Breast epithelium (tissue), 4 donors: Measurements from ENCODE around the gene ECEL1. TPM values are rescaled to one million over a fixed set of nuclear protein-coding genes. Genes with fewer than 3 reads are reported as not detected.

ENCODE experiments used
- DNase-seq, 2 donors: peaks; one replicate each; pipeline ENCODE4 v3.0.0-alpha.2; 2019; ENCODE audit warnings: low spot score in 2 of 2
- H3K27ac ChIP-seq, 2 donors: fragments of 200-600 bp; sonication (generic) in 1 of 2; one replicate each; pipeline ENCODE4 v1.5.1; 2016 to 2019; ENCODE audit warnings: mild to moderate bottlenecking in 1 of 2
- H3K27me3 ChIP-seq, 2 donors: fragments of 200-600 bp; sonication (generic) in 1 of 2; one replicate each; pipeline versions ENCODE4 v1.5.1 to v1.6.0; 2017 to 2019; ENCODE audit warnings: control low read depth in 1 of 2, mild to moderate bottlenecking in 1 of 2
- H3K36me3 ChIP-seq: fragments of 200-600 bp; one replicate; pipeline ENCODE4 v1.5.1; 2019
- H3K4me1 ChIP-seq, 2 donors: fragments of 200-600 bp; sonication (generic); one replicate each; pipeline ENCODE4 v1.5.1; 2016 to 2019; ENCODE audit warnings: control low read depth in 1 of 2
- H3K4me3 ChIP-seq, 3 donors: fragments of 200-600 bp; sonication (generic); 1 replicate in 2 of 3; 2 replicates in 1 of 3; pipeline ENCODE4 v1.5.1; 2016 to 2019; ENCODE audit warnings: mild to moderate bottlenecking in 3 of 3, moderate library complexity in 2 of 3
- H3K9me3 ChIP-seq, 2 donors: fragments of 200-600 bp; sonication (generic) in 1 of 2; one replicate each; pipeline ENCODE4 v1.5.1; 2016 to 2019; ENCODE audit warnings: control low read depth in 1 of 2
- POLR2A ChIP-seq: fragments of 450-650 bp; IDR thresholded peaks from one replicate; pipeline ENCODE4 v1.6.1; 2016; ENCODE audit warnings: antibody characterized with exemption, mild to moderate bottlenecking, moderate library complexity
- POLR2AphosphoS5 ChIP-seq, 3 donors: sonication (generic); formaldehyde crosslinking; IDR thresholded peaks; one replicate each; pipeline ENCODE4 v1.6.1; 2017; ENCODE audit warnings: antibody characterized with exemption in 3 of 3
- intact Hi-C: fragments of 100-400 bp; cut with DNase I; formaldehyde crosslinking; loops from one replicate; pipeline ENCODE4 v1.15.1; 2023; ENCODE audit warnings: low total_unique reads
- total RNA-seq, 3 donors: library from RNA; depleted of rRNA; stranded (reverse); fragments of >200 nt; gene quantifications; one replicate each; pipeline ENCODE4 v1.1.0, GENCODE V29; 2016
- TF ChIP-seq, protein P1 (sequence below), 3 donors: fragments of 450-650 bp; IDR thresholded peaks; one replicate each; pipeline ENCODE4 v1.5.1; 2016 to 2017; ENCODE audit warnings: antibody characterized with exemption in 3 of 3, mild to moderate bottlenecking in 3 of 3, moderate library complexity in 3 of 3

ECEL1 gene
- total RNA-seq, 3 donors from 2014 or later, result 0.15 to 2.3 (median 0.48) TPM

GRCh38 chr2:232528746-232529460, 41.3 kb upstream of the ECEL1 start:
- peaks cover 7 to 19% of the 10 kb centered on the region in 2 donors for H3K27me3 ChIP-seq
- H3K9me3 ChIP-seq, result no peaks in the 10 kb centered on the region
- H3K27ac ChIP-seq, result no peak overlapping the region
- H3K4me1 ChIP-seq, result peaks cover 0 to 3% of the 10 kb centered on the region in 2 donors
- intact Hi-C loops, result no loop called here
- H3K36me3 ChIP-seq, result no peaks in the 10 kb centered on the region
- DNase-seq, result no peak
- TF ChIP-seq POLR2AphosphoS5 (IDR thresholded peaks at IDR 0.05) (no peak), POLR2A (no peak)
- TF ChIP-seq, protein P1, sequence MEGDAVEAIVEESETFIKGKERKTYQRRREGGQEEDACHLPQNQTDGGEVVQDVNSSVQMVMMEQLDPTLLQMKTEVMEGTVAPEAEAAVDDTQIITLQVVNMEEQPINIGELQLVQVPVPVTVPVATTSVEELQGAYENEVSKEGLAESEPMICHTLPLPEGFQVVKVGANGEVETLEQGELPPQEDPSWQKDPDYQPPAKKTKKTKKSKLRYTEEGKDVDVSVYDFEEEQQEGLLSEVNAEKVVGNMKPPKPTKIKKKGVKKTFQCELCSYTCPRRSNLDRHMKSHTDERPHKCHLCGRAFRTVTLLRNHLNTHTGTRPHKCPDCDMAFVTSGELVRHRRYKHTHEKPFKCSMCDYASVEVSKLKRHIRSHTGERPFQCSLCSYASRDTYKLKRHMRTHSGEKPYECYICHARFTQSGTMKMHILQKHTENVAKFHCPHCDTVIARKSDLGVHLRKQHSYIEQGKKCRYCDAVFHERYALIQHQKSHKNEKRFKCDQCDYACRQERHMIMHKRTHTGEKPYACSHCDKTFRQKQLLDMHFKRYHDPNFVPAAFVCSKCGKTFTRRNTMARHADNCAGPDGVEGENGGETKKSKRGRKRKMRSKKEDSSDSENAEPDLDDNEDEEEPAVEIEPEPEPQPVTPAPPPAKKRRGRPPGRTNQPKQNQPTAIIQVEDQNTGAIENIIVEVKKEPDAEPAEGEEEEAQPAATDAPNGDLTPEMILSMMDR (IDR thresholded peaks at IDR 0.05), result no peak
- no peak overlapping the region for H3K4me3 ChIP-seq

DNA sequence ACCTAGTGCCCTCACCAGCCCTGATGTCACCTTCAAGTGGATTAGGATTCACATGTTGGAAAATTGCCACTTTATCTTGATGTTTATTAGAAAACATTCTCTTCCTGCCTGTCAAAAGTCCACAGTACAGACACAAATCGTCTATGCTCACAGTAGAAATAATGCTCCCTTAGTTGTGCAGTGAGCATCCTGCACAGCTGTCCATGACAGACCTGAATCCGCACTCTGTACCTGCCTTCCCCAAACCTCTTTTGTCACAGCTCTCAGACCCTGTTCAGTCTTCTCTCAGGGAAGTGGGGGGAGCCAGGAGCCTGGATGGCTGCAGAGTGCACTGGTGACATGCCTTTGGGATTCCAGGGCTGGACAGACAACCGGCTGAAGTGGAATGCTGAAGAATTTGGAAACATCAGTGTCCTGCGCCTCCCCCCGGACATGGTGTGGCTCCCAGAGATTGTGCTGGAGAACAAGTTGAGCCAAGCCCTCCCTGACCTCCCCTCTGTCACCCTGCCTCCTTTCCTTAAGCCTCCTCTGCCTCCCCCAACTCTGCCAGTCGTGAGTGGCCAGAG, 40.4 kb upstream of the ECEL1 start:
- TF ChIP-seq, protein P1 (IDR thresholded peaks at IDR 0.05), result no peak
- TF ChIP-seq POLR2AphosphoS5 (IDR thresholded peaks at IDR 0.05), result no peak
- no peak for TF ChIP-seq POLR2A
- Histone ChIP-seq H3K9me3 (no peaks in the 10 kb centered on the region), H3K36me3 (no peaks in the 10 kb centered on the region), H3K4me1 (peaks cover 0 to 3% of the 10 kb centered on the region in 2 donors), H3K4me3 (no peak overlapping the region), H3K27me3 (peaks cover 7 to 29% of the 10 kb centered on the region in 2 donors), H3K27ac (no peak overlapping the region)
- no peak for DNase-seq
- intact Hi-C loops, result no loop called here

- H3K9me3 ChIP-seq, result no peaks in the 10 kb centered on the region
- H3K4me3 ChIP-seq, result no peak overlapping the region
- intact Hi-C loops, result no loop called here
- TF ChIP-seq POLR2A, result no peak
- TF ChIP-seq POLR2AphosphoS5 (IDR thresholded peaks at IDR 0.05), result no peak
- TF ChIP-seq, protein P1 (IDR thresholded peaks at IDR 0.05), result no peak
- no peaks in the 10 kb centered on the region for H3K36me3 ChIP-seq
- peaks cover 11 to 44% of the 10 kb centered on the region in 2 donors for H3K27me3 ChIP-seq
- peaks cover 0 to 3% of the 10 kb centered on the region in 2 donors for H3K4me1 ChIP-seq
- DNase-seq, result no peak
- no peak overlapping the region for H3K27ac ChIP-seq
Measured at GRCh38 chr2:232526372-232526941, 38.8 kb upstream of the ECEL1 start.

DNA sequence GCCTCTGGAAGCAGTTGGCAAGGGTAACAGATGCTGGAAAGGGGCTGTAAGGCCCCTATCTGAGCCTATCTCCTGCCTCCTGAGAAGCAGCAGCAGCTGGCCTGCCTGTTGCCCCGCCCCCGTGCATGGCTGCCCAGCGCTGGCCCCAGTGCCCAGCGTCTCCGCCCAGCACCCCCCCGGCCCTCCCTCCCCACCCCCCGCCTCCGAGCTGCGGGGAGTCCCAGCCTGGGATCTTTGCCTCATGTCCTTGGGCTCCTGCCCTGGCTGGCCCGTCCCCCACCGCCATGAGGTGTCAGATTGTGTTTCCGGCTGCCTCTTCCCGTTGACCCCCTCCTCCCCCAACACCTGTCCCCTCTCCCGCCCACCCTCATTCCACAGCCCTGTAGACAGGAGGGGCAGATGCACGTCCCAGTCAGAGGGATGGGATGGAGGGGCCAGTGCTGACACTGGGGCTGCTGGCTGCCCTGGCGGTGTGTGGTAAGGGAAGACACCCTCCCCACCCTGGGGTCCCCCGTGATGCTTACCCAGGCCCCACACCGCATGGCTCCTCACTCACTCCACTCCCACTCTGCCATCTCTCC, 38.2 kb upstream of the ECEL1 start, which contains the start of gene CHRND:
Gene CHRND, plus strand, starts transcription at position 370 of the 581 bp plus-strand sequence. Its CDS starts 56 bp downstream, at position 426.
- no peak within 1 kb of the TSS for H3K27ac ChIP-seq
- intact Hi-C loops, result no loop called here

More for the DNA sequence above, 38.2 kb upstream of the ECEL1 start, which contains the start of gene CHRND:
- Histone ChIP-seq H3K27me3 (peaks cover 11 to 50% of the 10 kb centered on the region in 2 donors), H3K36me3 (no peaks in the 10 kb centered on the region), H3K4me3 (peak within 1 kb of the TSS in 1 of 3 donors; percentile 9), H3K4me1 (peaks cover 0 to 3% of the 10 kb centered on the region in 2 donors), H3K9me3 (no peaks in the 10 kb centered on the region)
- no peak for DNase-seq
- no peak for TF ChIP-seq POLR2AphosphoS5 (IDR thresholded peaks at IDR 0.05)
- no peak for TF ChIP-seq POLR2A
- TF ChIP-seq, protein P1 (IDR thresholded peaks at IDR 0.05), result no peak
